HCT116 (cell line): Measurements from ENCODE around the gene SNPH. TPM values are rescaled to one million over a fixed set of nuclear protein-coding genes. Genes with fewer than 3 reads are reported as not detected.

Source experiments
- ATAC-seq: fragments of 200-7000 bp; cut with Tn5 transposase; 2 replicates; pipeline ENCODE4 v1.9.1; 2020; ENCODE audit warnings: mild to moderate bottlenecking, moderate library complexity
- BruUV-seq: library from RNA; stranded (reverse); fragments of 400-500 nt; replicated peaks from 2 replicates; lab custom pipeline; 2021; lab: Mats Ljungman, UMichigan
- CTCF ChIA-PET: fragments of 300-600 bp; sonication (Branson Sonifier 250); formaldehyde crosslinking; loops from one replicate; lab custom pipeline; 2021; ENCODE audit warnings: antibody characterized with exemption; lab: Charles Lee
- POLR2A ChIA-PET: fragments of 300-600, 350-600 bp; sonication (Branson Sonifier 250); formaldehyde crosslinking; loops from one replicate; lab custom pipeline; 2021; ENCODE audit warnings: antibody characterized with exemption; lab: Charles Lee
- RAD21 ChIA-PET, 2 experiments: fragments of 300-600 bp; sonication (Branson Sonifier 250); formaldehyde crosslinking; loops; one replicate each; lab custom pipeline; 2023; ENCODE audit warnings: low total read pairs in 2 of 2; ENCODE audit not compliant: uncharacterized antibody in 2 of 2, unreplicated experiment in 2 of 2, low non-redundant PET in 1 of 2; lab: Charles Lee
- DNase-seq: peaks from one replicate; pipeline ENCODE4 v3.0.0-alpha.2; 2010; ENCODE audit warnings: low read depth, low spot score
- H2AFZ ChIP-seq: fragments of 200-600 bp; shearing (Covaris generic), sonication (generic); 2 replicates; pipeline ENCODE4 v1.6.1; 2017; ENCODE audit warnings: low read depth, mixed run types, mixed read lengths, antibody characterized with exemption, low read length; ENCODE audit not compliant: poor library complexity, severe bottlenecking
- H3K27ac ChIP-seq: 2 replicates; pipeline ENCODE4 v1.5.1; 2012; ENCODE audit warnings: low read depth, low read length
- H3K27me3 ChIP-seq: fragments of 200-600 bp; sonication (generic); 2 replicates; pipeline ENCODE4 v1.6.1; 2016; ENCODE audit warnings: mixed run types, low read length, mixed read lengths; ENCODE audit not compliant: insufficient read depth
- H3K36me3 ChIP-seq, 2 experiments: fragments of 200-500 bp in 1 of 2; fragments of 200-600 bp in 1 of 2; sonication (Bioruptor generic) in 1 of 2; sonication (generic) in 1 of 2; 2 replicates each; pipeline versions ENCODE4 v1.5.1 to v1.6.1; 2014 to 2016; ENCODE audit warnings: low read length in 2 of 2, inconsistent platforms in 1 of 2, mixed read lengths in 1 of 2, mixed run types in 1 of 2; ENCODE audit not compliant: insufficient read depth in 2 of 2, control insufficient read depth in 1 of 2
- H3K4me1 ChIP-seq, 2 experiments: fragments of 200-600 bp in 1 of 2; sonication (generic) in 1 of 2; 2 replicates each; pipeline versions ENCODE4 v1.5.1 to v1.6.1; 2012 to 2017; ENCODE audit warnings: low read length in 2 of 2, inconsistent platforms in 1 of 2, mild to moderate bottlenecking in 1 of 2, mixed read lengths in 1 of 2, mixed run types in 1 of 2, moderate library complexity in 1 of 2; ENCODE audit not compliant: insufficient read depth in 2 of 2, control insufficient read depth in 1 of 2
- H3K4me2 ChIP-seq: fragments of 200-600 bp; sonication (generic); 2 replicates; pipeline ENCODE4 v1.6.1; 2017; ENCODE audit warnings: mixed run types, low read length, mixed read lengths
- H3K4me3 ChIP-seq, 2 experiments: fragments of 200-600 bp in 1 of 2; sonication (generic) in 1 of 2; replicated peaks in 1 of 2; 2 replicates each; pipeline ENCODE4 v1.5.1; 2011 to 2016; ENCODE audit warnings: low read length in 2 of 2, control low read depth in 1 of 2, low read depth in 1 of 2, mild to moderate bottlenecking in 1 of 2, mixed read lengths in 1 of 2, mixed run types in 1 of 2
- H3K79me2 ChIP-seq: fragments of 200-600 bp; sonication (generic); 2 replicates; pipeline ENCODE4 v1.6.1; 2017; ENCODE audit warnings: mild to moderate bottlenecking, mixed run types, low read length, moderate library complexity, mixed read lengths; ENCODE audit not compliant: insufficient read depth
- H3K9ac ChIP-seq: fragments of 200-600 bp; sonication (generic); 2 replicates; pipeline ENCODE4 v1.6.1; 2016; ENCODE audit warnings: low read length, mixed read lengths
- H3K9me2 ChIP-seq: fragments of 200-600 bp; sonication (generic), shearing (Covaris generic); 2 replicates; pipeline ENCODE4 v1.6.1; 2017; ENCODE audit warnings: mixed run types, mild to moderate bottlenecking, moderate library complexity; ENCODE audit not compliant: insufficient read depth
- H3K9me3 ChIP-seq, 2 experiments: fragments of 200-500 bp in 1 of 2; fragments of 200-600 bp in 1 of 2; sonication (Bioruptor generic) in 1 of 2; sonication (generic) in 1 of 2; 2 replicates each; pipeline ENCODE4 v1.6.1; 2014 to 2017; ENCODE audit warnings: low read length in 2 of 2, mixed read lengths in 2 of 2, inconsistent platforms in 1 of 2, low read depth in 1 of 2, mild to moderate bottlenecking in 1 of 2, mixed run types in 1 of 2, moderate library complexity in 1 of 2; ENCODE audit not compliant: control insufficient read depth in 1 of 2, insufficient read depth in 1 of 2
- H4K20me1 ChIP-seq: fragments of 200-600 bp; sonication (generic), shearing (Covaris generic); 2 replicates; pipeline ENCODE4 v1.6.1; 2017; ENCODE audit warnings: mixed run types, mild to moderate bottlenecking, moderate library complexity; ENCODE audit not compliant: insufficient read depth
- CEBPB ChIP-seq: IDR thresholded peaks from 2 replicates; pipeline ENCODE4 v1.6.1; 2012; ENCODE audit warnings: low read depth
- EGR1 ChIP-seq: IDR thresholded peaks from 2 replicates; pipeline ENCODE4 v1.6.1; 2012; ENCODE audit warnings: low read depth
- ELF1 ChIP-seq: IDR thresholded peaks from 2 replicates; pipeline ENCODE4 v1.6.1; 2012; ENCODE audit warnings: low read depth, borderline replicate concordance
- FOSL1 ChIP-seq: IDR thresholded peaks from 2 replicates; pipeline ENCODE4 v1.6.1; 2012; ENCODE audit warnings: low read depth
- JUND ChIP-seq: IDR thresholded peaks from 2 replicates; pipeline ENCODE4 v1.6.1; 2012
- POLR2A ChIP-seq: IDR thresholded peaks from 2 replicates; pipeline ENCODE4 v1.7.0; 2011; ENCODE audit warnings: borderline replicate concordance; ENCODE audit not compliant: insufficient read depth, insufficient read length; ENCODE audit errors: extremely low read depth
- POLR2AphosphoS5 ChIP-seq: IDR thresholded peaks from 2 replicates; pipeline ENCODE4 v1.6.1; 2011; ENCODE audit warnings: mild to moderate bottlenecking, low read depth, low read length, moderate library complexity
- SIN3A ChIP-seq: IDR thresholded peaks from 2 replicates; pipeline ENCODE4 v1.6.1; 2012; ENCODE audit warnings: low read depth
- SRF ChIP-seq: IDR thresholded peaks from 2 replicates; pipeline ENCODE4 v1.6.1; 2012; ENCODE audit warnings: low read depth
- TCF7L2 ChIP-seq: IDR thresholded peaks from 2 replicates; pipeline ENCODE4 v1.7.0; 2011; ENCODE audit warnings: borderline replicate concordance, inconsistent platforms; ENCODE audit not compliant: insufficient read depth, insufficient read length; ENCODE audit errors: extremely low read depth
- ZFX ChIP-seq: fragments of 450-650 bp; IDR thresholded peaks from 2 replicates; pipeline ENCODE4 v1.6.1; 2017
- intact Hi-C: fragments of 100-400 bp; cut with micrococcal nuclease; formaldehyde crosslinking; loops from 2 replicates; pipeline ENCODE4 v1.10.0; 2022
- total RNA-seq: library from RNA; stranded (reverse); gene quantifications from one replicate; pipeline ENCODE4 v1.2.1, GENCODE V29; 2021; ENCODE audit not compliant: unreplicated experiment
- TF ChIP-seq, protein P1 (sequence below): IDR thresholded peaks from 2 replicates; pipeline ENCODE4 v1.6.1; 2012; ENCODE audit warnings: low read depth
- TF ChIP-seq, protein P2 (sequence below), 3 experiments: fragments of 200-600 bp in 1 of 3; sonication (generic) in 1 of 3; IDR thresholded peaks in 2 of 3; conservative IDR thresholded peaks in 1 of 3; 2 replicates each; pipeline ENCODE4 v1.5.1; 2012 to 2017; ENCODE audit warnings: low read depth in 2 of 3, low read length in 2 of 3, antibody characterized with exemption in 1 of 3, borderline replicate concordance in 1 of 3, control low read depth in 1 of 3, mild to moderate bottlenecking in 1 of 3, mixed read lengths in 1 of 3, mixed run types in 1 of 3, moderate library complexity in 1 of 3; ENCODE audit not compliant: insufficient read depth in 1 of 3

SNPH gene
- total RNA-seq, 1 experiment from 2014 or later: 3.2 TPM

DNA sequence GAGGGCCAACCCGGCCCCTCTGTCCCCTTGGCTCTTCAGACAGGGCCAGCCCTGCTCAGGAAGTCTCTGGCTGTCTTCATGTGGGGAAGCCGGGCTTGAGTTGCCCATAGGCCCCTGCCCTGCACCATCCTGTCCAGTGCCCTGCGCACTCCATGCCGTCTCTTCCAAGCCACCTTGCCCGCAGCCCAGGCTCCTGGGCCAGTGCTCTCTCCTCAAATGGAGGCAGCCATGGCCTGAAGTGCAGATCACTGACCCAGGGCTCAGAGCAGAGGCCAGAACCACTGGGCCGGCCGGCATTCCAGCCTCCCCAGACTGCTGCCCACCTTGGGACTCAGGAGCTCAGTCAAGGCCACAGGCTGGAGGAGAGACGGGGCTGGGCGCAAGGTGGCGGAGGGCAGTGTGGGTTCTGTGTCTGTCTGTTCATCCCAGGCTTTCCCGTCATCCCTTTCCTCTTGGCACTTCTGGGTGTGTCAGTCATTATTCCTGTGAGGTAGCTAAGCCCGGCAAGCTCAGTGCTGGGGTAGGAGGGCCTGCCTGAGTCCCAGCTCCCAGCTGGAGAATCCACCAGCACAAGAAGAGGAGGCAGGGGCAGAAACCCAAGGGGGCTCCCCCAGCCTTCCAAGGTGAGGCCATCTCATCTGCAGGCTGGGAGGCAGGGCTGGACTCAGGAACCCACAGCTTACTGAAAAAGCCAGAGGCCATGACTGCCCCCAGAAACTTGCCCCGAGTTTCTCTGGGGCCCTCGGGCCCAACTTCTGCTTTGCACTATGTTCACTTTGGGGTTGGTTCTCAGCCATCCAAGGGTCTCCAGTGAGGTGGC is 40.4 kb downstream of the SNPH start:
- ATAC-seq: peak; percentile 61
- Histone ChIP-seq H3K9ac (no peak overlapping the region), H3K9me3 (no peaks in the 10 kb centered on the region), H3K4me1 (no peaks in the 10 kb centered on the region), H3K36me3 (no peaks in the 10 kb centered on the region), H3K9me2 (no peaks in the 10 kb centered on the region), H3K4me3 (no peak overlapping the region), H3K4me2 (no peak overlapping the region), H4K20me1 (no peaks in the 10 kb centered on the region; the same call in 1 of the 2 replicates), H2AFZ (no peak overlapping the region), H3K27me3 (no peaks in the 10 kb centered on the region), H3K79me2 (no peaks in the 10 kb centered on the region), H3K27ac (no peak overlapping the region)
- intact Hi-C loops: no loop called here
- RAD21 ChIA-PET: no interaction called here
- BruUV-seq: no TSS peak
- DNase-seq: no peak
- POLR2A ChIA-PET: no interaction called here
- TF ChIP-seq, protein P1, sequence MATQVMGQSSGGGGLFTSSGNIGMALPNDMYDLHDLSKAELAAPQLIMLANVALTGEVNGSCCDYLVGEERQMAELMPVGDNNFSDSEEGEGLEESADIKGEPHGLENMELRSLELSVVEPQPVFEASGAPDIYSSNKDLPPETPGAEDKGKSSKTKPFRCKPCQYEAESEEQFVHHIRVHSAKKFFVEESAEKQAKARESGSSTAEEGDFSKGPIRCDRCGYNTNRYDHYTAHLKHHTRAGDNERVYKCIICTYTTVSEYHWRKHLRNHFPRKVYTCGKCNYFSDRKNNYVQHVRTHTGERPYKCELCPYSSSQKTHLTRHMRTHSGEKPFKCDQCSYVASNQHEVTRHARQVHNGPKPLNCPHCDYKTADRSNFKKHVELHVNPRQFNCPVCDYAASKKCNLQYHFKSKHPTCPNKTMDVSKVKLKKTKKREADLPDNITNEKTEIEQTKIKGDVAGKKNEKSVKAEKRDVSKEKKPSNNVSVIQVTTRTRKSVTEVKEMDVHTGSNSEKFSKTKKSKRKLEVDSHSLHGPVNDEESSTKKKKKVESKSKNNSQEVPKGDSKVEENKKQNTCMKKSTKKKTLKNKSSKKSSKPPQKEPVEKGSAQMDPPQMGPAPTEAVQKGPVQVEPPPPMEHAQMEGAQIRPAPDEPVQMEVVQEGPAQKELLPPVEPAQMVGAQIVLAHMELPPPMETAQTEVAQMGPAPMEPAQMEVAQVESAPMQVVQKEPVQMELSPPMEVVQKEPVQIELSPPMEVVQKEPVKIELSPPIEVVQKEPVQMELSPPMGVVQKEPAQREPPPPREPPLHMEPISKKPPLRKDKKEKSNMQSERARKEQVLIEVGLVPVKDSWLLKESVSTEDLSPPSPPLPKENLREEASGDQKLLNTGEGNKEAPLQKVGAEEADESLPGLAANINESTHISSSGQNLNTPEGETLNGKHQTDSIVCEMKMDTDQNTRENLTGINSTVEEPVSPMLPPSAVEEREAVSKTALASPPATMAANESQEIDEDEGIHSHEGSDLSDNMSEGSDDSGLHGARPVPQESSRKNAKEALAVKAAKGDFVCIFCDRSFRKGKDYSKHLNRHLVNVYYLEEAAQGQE: no peak
- TF ChIP-seq TCF7L2 (no peak), JUND (no peak), EGR1 (no peak)
- CTCF ChIA-PET: no interaction called here

DNA sequence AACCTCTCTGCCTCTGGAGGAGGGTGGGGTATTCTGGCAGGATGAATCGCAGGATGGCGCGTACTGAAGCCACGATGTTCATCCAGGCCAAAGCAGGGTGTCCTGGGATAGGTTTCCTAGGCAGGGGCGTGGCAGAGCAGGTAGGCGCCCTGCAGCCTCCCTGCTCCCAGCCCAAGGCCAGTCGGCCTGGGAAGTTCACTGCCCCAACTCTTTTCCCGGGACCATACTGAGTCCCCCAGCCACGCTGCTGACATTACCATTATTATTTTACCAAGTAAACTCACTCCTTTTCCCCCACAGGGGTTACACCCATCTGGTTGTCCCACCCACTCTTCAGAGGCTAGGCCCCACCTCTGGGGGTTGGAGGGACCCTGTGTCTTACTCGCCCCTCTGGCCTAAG is 41.1 kb downstream of the SNPH start:
- Histone ChIP-seq H3K4me2 (no peak overlapping the region), H3K4me1 (no peaks in the 10 kb centered on the region), H3K4me3 (no peak overlapping the region), H4K20me1 (no peaks in the 10 kb centered on the region; the same call in 1 of the 2 replicates), H3K9ac (no peak overlapping the region), H3K36me3 (no peaks in the 10 kb centered on the region), H2AFZ (no peak overlapping the region), H3K27me3 (no peaks in the 10 kb centered on the region), H3K9me3 (no peaks in the 10 kb centered on the region), H3K27ac (no peak overlapping the region), H3K79me2 (no peaks in the 10 kb centered on the region), H3K9me2 (no peaks in the 10 kb centered on the region)
- BruUV-seq: no TSS peak
- intact Hi-C loops: no loop called here
- ChIA-PET RAD21 (no interaction called here), CTCF (no interaction called here), POLR2A (no interaction called here)
- DNase-seq (no peak), ATAC-seq (no peak)
- TF ChIP-seq POLR2AphosphoS5: no peak
- TF ChIP-seq JUND: no peak
- TF ChIP-seq SRF: no peak
- TF ChIP-seq CEBPB: no peak
- TF ChIP-seq POLR2A: no peak
- TF ChIP-seq TCF7L2: no peak
- TF ChIP-seq ELF1: no peak
- no peak for TF ChIP-seq SIN3A
- no peak for TF ChIP-seq ZFX
- TF ChIP-seq, protein P2, sequence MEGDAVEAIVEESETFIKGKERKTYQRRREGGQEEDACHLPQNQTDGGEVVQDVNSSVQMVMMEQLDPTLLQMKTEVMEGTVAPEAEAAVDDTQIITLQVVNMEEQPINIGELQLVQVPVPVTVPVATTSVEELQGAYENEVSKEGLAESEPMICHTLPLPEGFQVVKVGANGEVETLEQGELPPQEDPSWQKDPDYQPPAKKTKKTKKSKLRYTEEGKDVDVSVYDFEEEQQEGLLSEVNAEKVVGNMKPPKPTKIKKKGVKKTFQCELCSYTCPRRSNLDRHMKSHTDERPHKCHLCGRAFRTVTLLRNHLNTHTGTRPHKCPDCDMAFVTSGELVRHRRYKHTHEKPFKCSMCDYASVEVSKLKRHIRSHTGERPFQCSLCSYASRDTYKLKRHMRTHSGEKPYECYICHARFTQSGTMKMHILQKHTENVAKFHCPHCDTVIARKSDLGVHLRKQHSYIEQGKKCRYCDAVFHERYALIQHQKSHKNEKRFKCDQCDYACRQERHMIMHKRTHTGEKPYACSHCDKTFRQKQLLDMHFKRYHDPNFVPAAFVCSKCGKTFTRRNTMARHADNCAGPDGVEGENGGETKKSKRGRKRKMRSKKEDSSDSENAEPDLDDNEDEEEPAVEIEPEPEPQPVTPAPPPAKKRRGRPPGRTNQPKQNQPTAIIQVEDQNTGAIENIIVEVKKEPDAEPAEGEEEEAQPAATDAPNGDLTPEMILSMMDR (IDR thresholded peaks at IDR 0.05 in 2 of 3, conservative IDR thresholded peaks at IDR 0.05 in 1 of 3; ENCODE audit: borderline replicate concordance in 1 of 3, insufficient read depth in 1 of 3, low read depth in 2 of 3, low read length in 2 of 3): no peak
- no peak for TF ChIP-seq FOSL1
